ENCODE measurements around the gene FES. TPM values are rescaled to one million over a fixed set of nuclear protein-coding genes. Genes with fewer than 3 reads are reported as not detected.

Gene FES
- total and polyA plus RNA-seq, 2 of the 13 experiments (the other 11 are each of a cell fraction or from before 2014, with no cell fraction given): 4.0 to 9.5 TPM

DNA sequence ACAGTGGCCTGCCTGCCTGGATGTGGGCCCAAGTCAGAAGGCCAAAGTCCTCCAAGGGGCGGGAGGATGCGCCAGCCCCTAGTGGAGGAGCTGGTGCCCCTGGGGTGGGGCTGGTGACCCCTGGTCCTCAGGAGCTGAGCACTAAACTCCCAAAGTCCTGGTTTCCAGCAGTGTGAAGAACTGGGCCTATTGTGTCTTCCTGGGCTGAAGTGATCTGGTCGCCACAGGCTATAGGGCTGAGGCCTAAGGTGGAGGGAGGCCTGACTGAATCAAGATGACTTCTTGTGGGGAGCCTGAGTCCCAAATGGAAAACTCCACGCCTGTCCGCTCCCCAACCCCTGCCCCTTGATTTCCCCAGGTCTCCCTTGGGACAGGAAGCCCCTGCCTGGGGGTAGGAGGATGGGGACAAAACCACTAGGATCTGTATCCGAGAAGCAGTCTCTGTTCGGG lies 753 bp upstream of the FES start (continued):
- TF ChIP-seq, protein P1, sequence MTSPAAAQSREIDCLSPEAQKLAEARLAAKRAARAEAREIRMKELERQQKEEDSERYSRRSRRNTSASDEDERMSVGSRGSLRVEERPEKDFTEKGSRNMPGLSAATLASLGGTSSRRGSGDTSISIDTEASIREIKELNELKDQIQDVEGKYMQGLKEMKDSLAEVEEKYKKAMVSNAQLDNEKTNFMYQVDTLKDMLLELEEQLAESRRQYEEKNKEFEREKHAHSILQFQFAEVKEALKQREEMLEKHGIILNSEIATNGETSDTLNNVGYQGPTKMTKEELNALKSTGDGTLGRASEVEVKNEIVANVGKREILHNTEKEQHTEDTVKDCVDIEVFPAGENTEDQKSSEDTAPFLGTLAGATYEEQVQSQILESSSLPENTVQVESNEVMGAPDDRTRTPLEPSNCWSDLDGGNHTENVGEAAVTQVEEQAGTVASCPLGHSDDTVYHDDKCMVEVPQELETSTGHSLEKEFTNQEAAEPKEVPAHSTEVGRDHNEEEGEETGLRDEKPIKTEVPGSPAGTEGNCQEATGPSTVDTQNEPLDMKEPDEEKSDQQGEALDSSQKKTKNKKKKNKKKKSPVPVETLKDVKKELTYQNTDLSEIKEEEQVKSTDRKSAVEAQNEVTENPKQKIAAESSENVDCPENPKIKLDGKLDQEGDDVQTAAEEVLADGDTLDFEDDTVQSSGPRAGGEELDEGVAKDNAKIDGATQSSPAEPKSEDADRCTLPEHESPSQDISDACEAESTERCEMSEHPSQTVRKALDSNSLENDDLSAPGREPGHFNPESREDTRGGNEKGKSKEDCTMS (CRISPR knock-in tag; conservative IDR thresholded peaks at IDR 0.05): no peak
- no peak for TF ChIP-seq ARID2 (CRISPR knock-in tag; IDR thresholded peaks at IDR 0.05; ENCODE audit: borderline replicate concordance)
- TF ChIP-seq ZFP37 (CRISPR knock-in tag; IDR thresholded peaks at IDR 0.05; ENCODE audit: borderline replicate concordance): no peak
- no peak for TF ChIP-seq NR3C1 (CRISPR knock-in tag; IDR thresholded peaks at IDR 0.05)
- TF ChIP-seq, protein P2, sequence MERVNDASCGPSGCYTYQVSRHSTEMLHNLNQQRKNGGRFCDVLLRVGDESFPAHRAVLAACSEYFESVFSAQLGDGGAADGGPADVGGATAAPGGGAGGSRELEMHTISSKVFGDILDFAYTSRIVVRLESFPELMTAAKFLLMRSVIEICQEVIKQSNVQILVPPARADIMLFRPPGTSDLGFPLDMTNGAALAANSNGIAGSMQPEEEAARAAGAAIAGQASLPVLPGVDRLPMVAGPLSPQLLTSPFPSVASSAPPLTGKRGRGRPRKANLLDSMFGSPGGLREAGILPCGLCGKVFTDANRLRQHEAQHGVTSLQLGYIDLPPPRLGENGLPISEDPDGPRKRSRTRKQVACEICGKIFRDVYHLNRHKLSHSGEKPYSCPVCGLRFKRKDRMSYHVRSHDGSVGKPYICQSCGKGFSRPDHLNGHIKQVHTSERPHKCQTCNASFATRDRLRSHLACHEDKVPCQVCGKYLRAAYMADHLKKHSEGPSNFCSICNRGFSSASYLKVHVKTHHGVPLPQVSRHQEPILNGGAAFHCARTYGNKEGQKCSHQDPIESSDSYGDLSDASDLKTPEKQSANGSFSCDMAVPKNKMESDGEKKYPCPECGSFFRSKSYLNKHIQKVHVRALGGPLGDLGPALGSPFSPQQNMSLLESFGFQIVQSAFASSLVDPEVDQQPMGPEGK (CRISPR knock-in tag; IDR thresholded peaks at IDR 0.05): peak; percentile 69; the same call in 1 of the 2 replicates
- TF ChIP-seq, protein P3, sequence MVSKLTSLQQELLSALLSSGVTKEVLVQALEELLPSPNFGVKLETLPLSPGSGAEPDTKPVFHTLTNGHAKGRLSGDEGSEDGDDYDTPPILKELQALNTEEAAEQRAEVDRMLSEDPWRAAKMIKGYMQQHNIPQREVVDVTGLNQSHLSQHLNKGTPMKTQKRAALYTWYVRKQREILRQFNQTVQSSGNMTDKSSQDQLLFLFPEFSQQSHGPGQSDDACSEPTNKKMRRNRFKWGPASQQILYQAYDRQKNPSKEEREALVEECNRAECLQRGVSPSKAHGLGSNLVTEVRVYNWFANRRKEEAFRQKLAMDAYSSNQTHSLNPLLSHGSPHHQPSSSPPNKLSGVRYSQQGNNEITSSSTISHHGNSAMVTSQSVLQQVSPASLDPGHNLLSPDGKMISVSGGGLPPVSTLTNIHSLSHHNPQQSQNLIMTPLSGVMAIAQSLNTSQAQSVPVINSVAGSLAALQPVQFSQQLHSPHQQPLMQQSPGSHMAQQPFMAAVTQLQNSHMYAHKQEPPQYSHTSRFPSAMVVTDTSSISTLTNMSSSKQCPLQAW (CRISPR knock-in tag; IDR thresholded peaks at IDR 0.05): no peak
- TF ChIP-seq TOPORS (CRISPR knock-in tag; IDR thresholded peaks at IDR 0.05): no peak
- no peak for TF ChIP-seq TBL1XR1 (IDR thresholded peaks at IDR 0.05; ENCODE audit: borderline replicate concordance, low read length, partially characterized antibody)
- TF ChIP-seq, protein P4, sequence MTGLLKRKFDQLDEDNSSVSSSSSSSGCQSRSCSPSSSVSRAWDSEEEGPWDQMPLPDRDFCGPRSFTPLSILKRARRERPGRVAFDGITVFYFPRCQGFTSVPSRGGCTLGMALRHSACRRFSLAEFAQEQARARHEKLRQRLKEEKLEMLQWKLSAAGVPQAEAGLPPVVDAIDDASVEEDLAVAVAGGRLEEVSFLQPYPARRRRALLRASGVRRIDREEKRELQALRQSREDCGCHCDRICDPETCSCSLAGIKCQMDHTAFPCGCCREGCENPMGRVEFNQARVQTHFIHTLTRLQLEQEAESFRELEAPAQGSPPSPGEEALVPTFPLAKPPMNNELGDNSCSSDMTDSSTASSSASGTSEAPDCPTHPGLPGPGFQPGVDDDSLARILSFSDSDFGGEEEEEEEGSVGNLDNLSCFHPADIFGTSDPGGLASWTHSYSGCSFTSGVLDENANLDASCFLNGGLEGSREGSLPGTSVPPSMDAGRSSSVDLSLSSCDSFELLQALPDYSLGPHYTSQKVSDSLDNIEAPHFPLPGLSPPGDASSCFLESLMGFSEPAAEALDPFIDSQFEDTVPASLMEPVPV (CRISPR knock-in tag; IDR thresholded peaks at IDR 0.05): no peak
- peak; percentile 78 for TF ChIP-seq HNF4G (IDR thresholded peaks at IDR 0.05; ENCODE audit: borderline replicate concordance, low read depth, low read length)
- no peak for TF ChIP-seq HNF4G (CRISPR knock-in tag; IDR thresholded peaks at IDR 0.05; ENCODE audit: borderline replicate concordance, low read depth)
- no peak for TF ChIP-seq NFE2L1 (CRISPR knock-in tag; IDR thresholded peaks at IDR 0.05; ENCODE audit: borderline replicate concordance)
- TF ChIP-seq, protein P5, sequence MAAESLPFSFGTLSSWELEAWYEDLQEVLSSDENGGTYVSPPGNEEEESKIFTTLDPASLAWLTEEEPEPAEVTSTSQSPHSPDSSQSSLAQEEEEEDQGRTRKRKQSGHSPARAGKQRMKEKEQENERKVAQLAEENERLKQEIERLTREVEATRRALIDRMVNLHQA (CRISPR knock-in tag; IDR thresholded peaks at IDR 0.05): no peak
- no peak for TF ChIP-seq ZSCAN22 (CRISPR knock-in tag; IDR thresholded peaks at IDR 0.05)
- TF ChIP-seq, protein P6, sequence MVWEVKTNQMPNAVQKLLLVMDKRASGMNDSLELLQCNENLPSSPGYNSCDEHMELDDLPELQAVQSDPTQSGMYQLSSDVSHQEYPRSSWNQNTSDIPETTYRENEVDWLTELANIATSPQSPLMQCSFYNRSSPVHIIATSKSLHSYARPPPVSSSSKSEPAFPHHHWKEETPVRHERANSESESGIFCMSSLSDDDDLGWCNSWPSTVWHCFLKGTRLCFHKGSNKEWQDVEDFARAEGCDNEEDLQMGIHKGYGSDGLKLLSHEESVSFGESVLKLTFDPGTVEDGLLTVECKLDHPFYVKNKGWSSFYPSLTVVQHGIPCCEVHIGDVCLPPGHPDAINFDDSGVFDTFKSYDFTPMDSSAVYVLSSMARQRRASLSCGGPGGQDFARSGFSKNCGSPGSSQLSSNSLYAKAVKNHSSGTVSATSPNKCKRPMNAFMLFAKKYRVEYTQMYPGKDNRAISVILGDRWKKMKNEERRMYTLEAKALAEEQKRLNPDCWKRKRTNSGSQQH (CRISPR knock-in tag; IDR thresholded peaks at IDR 0.05; ENCODE audit: low read depth): no peak
- TF ChIP-seq ZNF724P (CRISPR knock-in tag; IDR thresholded peaks at IDR 0.05; ENCODE audit: borderline replicate concordance): no peak
- no peak for TF ChIP-seq ZNF337 (CRISPR knock-in tag; IDR thresholded peaks at IDR 0.05; ENCODE audit: borderline replicate concordance, low read depth)
- TF ChIP-seq, protein P7, sequence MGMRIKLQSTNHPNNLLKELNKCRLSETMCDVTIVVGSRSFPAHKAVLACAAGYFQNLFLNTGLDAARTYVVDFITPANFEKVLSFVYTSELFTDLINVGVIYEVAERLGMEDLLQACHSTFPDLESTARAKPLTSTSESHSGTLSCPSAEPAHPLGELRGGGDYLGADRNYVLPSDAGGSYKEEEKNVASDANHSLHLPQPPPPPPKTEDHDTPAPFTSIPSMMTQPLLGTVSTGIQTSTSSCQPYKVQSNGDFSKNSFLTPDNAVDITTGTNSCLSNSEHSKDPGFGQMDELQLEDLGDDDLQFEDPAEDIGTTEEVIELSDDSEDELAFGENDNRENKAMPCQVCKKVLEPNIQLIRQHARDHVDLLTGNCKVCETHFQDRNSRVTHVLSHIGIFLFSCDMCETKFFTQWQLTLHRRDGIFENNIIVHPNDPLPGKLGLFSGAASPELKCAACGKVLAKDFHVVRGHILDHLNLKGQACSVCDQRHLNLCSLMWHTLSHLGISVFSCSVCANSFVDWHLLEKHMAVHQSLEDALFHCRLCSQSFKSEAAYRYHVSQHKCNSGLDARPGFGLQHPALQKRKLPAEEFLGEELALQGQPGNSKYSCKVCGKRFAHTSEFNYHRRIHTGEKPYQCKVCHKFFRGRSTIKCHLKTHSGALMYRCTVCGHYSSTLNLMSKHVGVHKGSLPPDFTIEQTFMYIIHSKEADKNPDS (CRISPR knock-in tag; IDR thresholded peaks at IDR 0.05): no peak

Data from HepG2 (cell line).